ENCODE measurements around the gene CPED1. TPM values are rescaled to one million over a fixed set of nuclear protein-coding genes. Genes with fewer than 3 reads are reported as not detected.

CPED1 gene
- total and polyA plus RNA-seq, 2 experiments from 2014 or later: 0.17 to 0.47 TPM

GRCh38 chr7:121204537-121204936 is 216.0 kb downstream of the CPED1 start (continued):
- TF ChIP-seq, protein P1, sequence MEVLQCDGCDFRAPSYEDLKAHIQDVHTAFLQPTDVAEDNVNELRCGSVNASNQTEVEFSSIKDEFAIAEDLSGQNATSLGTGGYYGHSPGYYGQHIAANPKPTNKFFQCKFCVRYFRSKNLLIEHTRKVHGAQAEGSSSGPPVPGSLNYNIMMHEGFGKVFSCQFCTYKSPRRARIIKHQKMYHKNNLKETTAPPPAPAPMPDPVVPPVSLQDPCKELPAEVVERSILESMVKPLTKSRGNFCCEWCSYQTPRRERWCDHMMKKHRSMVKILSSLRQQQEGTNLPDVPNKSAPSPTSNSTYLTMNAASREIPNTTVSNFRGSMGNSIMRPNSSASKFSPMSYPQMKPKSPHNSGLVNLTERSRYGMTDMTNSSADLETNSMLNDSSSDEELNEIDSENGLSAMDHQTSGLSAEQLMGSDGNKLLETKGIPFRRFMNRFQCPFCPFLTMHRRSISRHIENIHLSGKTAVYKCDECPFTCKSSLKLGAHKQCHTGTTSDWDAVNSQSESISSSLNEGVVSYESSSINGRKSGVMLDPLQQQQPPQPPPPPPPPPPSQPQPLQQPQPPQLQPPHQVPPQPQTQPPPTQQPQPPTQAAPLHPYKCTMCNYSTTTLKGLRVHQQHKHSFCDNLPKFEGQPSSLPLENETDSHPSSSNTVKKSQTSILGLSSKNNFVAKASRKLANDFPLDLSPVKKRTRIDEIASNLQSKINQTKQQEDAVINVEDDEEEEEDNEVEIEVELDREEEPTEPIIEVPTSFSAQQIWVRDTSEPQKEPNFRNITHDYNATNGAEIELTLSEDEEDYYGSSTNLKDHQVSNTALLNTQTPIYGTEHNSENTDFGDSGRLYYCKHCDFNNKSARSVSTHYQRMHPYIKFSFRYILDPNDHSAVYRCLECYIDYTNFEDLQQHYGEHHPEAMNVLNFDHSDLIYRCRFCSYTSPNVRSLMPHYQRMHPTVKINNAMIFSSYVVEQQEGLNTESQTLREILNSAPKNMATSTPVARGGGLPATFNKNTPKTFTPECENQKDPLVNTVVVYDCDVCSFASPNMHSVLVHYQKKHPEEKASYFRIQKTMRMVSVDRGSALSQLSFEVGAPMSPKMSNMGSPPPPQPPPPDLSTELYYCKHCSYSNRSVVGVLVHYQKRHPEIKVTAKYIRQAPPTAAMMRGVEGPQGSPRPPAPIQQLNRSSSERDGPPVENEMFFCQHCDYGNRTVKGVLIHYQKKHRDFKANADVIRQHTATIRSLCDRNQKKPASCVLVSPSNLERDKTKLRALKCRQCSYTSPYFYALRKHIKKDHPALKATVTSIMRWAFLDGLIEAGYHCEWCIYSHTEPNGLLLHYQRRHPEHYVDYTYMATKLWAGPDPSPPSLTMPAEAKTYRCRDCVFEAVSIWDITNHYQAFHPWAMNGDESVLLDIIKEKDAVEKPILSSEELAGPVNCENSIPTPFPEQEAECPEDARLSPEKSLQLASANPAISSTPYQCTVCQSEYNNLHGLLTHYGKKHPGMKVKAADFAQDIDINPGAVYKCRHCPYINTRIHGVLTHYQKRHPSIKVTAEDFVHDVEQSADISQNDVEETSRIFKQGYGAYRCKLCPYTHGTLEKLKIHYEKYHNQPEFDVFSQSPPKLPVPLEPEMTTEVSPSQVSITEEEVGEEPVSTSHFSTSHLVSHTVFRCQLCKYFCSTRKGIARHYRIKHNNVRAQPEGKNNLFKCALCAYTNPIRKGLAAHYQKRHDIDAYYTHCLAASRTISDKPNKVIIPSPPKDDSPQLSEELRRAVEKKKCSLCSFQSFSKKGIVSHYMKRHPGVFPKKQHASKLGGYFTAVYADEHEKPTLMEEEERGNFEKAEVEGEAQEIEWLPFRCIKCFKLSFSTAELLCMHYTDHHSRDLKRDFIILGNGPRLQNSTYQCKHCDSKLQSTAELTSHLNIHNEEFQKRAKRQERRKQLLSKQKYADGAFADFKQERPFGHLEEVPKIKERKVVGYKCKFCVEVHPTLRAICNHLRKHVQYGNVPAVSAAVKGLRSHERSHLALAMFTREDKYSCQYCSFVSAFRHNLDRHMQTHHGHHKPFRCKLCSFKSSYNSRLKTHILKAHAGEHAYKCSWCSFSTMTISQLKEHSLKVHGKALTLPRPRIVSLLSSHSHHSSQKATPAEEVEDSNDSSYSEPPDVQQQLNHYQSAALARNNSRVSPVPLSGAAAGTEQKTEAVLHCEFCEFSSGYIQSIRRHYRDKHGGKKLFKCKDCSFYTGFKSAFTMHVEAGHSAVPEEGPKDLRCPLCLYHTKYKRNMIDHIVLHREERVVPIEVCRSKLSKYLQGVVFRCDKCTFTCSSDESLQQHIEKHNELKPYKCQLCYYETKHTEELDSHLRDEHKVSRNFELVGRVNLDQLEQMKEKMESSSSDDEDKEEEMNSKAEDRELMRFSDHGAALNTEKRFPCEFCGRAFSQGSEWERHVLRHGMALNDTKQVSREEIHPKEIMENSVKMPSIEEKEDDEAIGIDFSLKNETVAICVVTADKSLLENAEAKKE (CRISPR knock-in tag; IDR thresholded peaks at IDR 0.05): no peak
- TF ChIP-seq EZH2phosphoT487 (IDR thresholded peaks at IDR 0.05; ENCODE audit: unreplicated experiment): no peak
- TF ChIP-seq JUNB (IDR thresholded peaks at IDR 0.05; ENCODE audit: unreplicated experiment): no peak

- no peaks in the 10 kb centered on the region for H3F3A ChIP-seq (replicated peaks; ENCODE audit: low read depth)
- no peak overlapping the region for H3K27ac ChIP-seq (ENCODE audit: low read depth)
- H3K9me3 Mint-ChIP-seq: no peaks in the 10 kb centered on the region
- no peaks in the 10 kb centered on the region; the same call in 1 of the 2 replicates for H3K4me1 ChIP-seq (ENCODE audit: insufficient read depth)
- peak overlapping the region; percentile 64 for H3K4me2 ChIP-seq
- no peaks in the 10 kb centered on the region for H3K27me3 ChIP-seq (ENCODE audit: insufficient read depth)
- no peak overlapping the region for H2AFZ ChIP-seq
- no peaks in the 10 kb centered on the region; the same call in 1 of the 2 replicates for H3K9me2 ChIP-seq (ENCODE audit: insufficient read depth)
- TF ChIP-seq NANOG (IDR thresholded peaks at IDR 0.05; ENCODE audit: borderline replicate concordance) (peak; percentile 41; the same call in 1 of the 2 replicates), CREB1 (CRISPR knock-in tag; IDR thresholded peaks at IDR 0.05; ENCODE audit: low read depth) (no peak)
- H3K4me1 Mint-ChIP-seq: peaks cover 3% of the 10 kb centered on the region; the same call in 2 of the 3 replicates
- DNase-seq (ENCODE audit: low spot score) (no peak), ATAC-seq (no peak)
- H3K27me3 Mint-ChIP-seq (ENCODE audit: insufficient read depth, low read depth, poor library complexity): no peaks in the 10 kb centered on the region
- H3K27ac Mint-ChIP-seq: no peak overlapping the region
- no peaks in the 10 kb centered on the region for H3K36me3 Mint-ChIP-seq (ENCODE audit: low read depth)
- 0 out of 2 replicates have a peak overlapping the region, but pooled peaks have one; percentile 3 for H3K4me3 ChIP-seq
- no peak overlapping the region for H3K4me3 Mint-ChIP-seq
- H4K20me1 ChIP-seq (replicated peaks; ENCODE audit: insufficient read depth): no peaks in the 10 kb centered on the region
- no peaks in the 10 kb centered on the region for H3K79me2 ChIP-seq (replicated peaks; ENCODE audit: insufficient read depth)
- no peaks in the 10 kb centered on the region for H3K36me3 ChIP-seq (ENCODE audit: insufficient read depth)
Measured at GRCh38 chr7:121205777-121206176, 217.3 kb downstream of the CPED1 start.

Measured in GM23338 (cell line).